Naive thymus-derived CD8-positive, alpha-beta T cell (primary cell): ENCODE data around the gene TMEM272. TPM values are rescaled to one million over a fixed set of nuclear protein-coding genes. Genes with fewer than 3 reads are reported as not detected.
A peak's percentile ranks its signal among the peaks of the same experiment; 100 is the strongest.

Experiments used
- ATAC-seq, 2 donors: fragments of 150-1000 bp; cut with Tn5 transposase in 1 of 2; sonication (Bioruptor Pico), chemical (Tn5 transposase) in 1 of 2; 1 replicate in 1 of 2; 2 replicates in 1 of 2; pipeline ENCODE4 v1.10.0; 2021; ENCODE audit warnings: mild to moderate bottlenecking in 2 of 2, moderate library complexity in 2 of 2
- POLR2A ChIA-PET: fragments of 350-600 bp; sonication (Branson Sonifier 250); formaldehyde crosslinking; loops from one replicate; lab custom pipeline; 2021; ENCODE audit warnings: antibody characterized with exemption; lab: Charles Lee
- DNase-seq, 10 donors: peaks; one replicate each; pipeline versions ENCODE4 v3.0.0 to v3.0.0-alpha.2; 2020 to 2022
- H3K27ac Mint-ChIP-seq, 10 donors: one replicate each; pipeline ENCODE4 v1.8.0; 2020 to 2022; ENCODE audit warnings: mild to moderate bottlenecking in 10 of 10, mixed read lengths in 10 of 10, moderate library complexity in 4 of 10, inconsistent platforms in 1 of 10
- H3K27me3 Mint-ChIP-seq, 5 donors: one replicate each; pipeline ENCODE4 v1.8.0; 2021 to 2022; ENCODE audit warnings: mixed read lengths in 5 of 5
- H3K36me3 Mint-ChIP-seq, 3 donors: one replicate each; pipeline ENCODE4 v1.8.0; 2020 to 2022; ENCODE audit warnings: mixed read lengths in 3 of 3, mild to moderate bottlenecking in 2 of 3, inconsistent platforms in 1 of 3
- H3K4me1 Mint-ChIP-seq, 4 donors: one replicate each; pipeline ENCODE4 v1.8.0; 2021 to 2022; ENCODE audit warnings: mixed read lengths in 4 of 4
- H3K4me3 Mint-ChIP-seq, 10 donors: one replicate each; pipeline ENCODE4 v1.8.0; 2020 to 2022; ENCODE audit warnings: mild to moderate bottlenecking in 10 of 10, mixed read lengths in 10 of 10, moderate library complexity in 6 of 10, inconsistent platforms in 1 of 10
- H3K9me3 Mint-ChIP-seq, 9 donors: one replicate each; pipeline ENCODE4 v1.8.0; 2020 to 2022; ENCODE audit warnings: mixed read lengths in 9 of 9, mild to moderate bottlenecking in 3 of 9, inconsistent platforms in 1 of 9, moderate library complexity in 1 of 9
- polyA plus RNA-seq, 3 donors: library from polyadenylated mRNA; unstranded; fragments of 300-500 nt; fragmentation: Illumina TruSeq; gene quantifications; one replicate each; pipeline ENCODE4 v1.2.3, GENCODE V29; 2021
- total RNA-seq, 8 experiments: library from RNA in 2 of 8; stranded (reverse) in 2 of 8; gene quantifications; one replicate each; pipeline ENCODE4 v1.2.3 and lab custom pipeline; 2021 to 2026

Gene TMEM272
- total and polyA plus RNA-seq, 5 experiments from 2014 or later = 0.29 to 15.4 (median 0.75) TPM

DNA sequence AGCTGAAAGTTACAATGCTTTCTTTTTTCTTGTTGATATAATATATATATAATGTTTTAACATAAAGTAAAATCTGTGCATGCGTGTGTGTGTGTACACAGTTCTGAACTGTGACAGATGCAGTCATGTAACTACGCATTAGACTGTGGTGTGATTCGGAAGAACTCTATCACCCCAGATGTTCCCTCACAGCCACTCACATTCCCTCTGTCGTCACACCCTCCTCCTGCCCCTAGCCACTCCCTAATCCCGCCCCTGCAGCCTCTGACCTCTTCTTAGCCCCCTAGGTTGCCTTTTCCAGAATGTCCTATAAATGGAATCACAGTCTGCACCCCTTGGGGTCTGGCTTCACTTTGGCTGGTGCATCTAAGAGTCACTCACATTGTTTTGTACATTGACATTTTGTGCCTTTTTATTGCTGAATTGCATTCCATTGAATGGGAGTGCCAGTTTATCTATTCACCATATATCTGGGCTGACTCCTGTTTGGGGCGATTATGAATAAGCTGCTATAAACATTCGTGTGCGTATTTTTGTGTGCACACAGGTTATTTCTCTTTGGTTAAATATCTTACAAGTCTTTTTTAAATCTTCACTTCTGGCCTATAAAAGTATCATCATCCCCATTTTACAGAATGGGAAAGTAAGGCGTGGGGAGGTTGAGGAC lies 61.4 kb downstream of the TMEM272 start:
- ATAC-seq (no peak), DNase-seq (no peak)
- Mint-ChIP-seq H3K27ac (peak overlapping the region in 1 of 10 donors; percentile 18), H3K27me3 (no peaks in the 10 kb centered on the region), H3K9me3 (no peaks in the 10 kb centered on the region), H3K4me3 (no peak overlapping the region), H3K36me3 (peaks cover 0 to 14% (median 10%) of the 10 kb centered on the region in 3 donors), H3K4me1 (peaks cover 2 to 12% (median 4%) of the 10 kb centered on the region in 4 donors)
- POLR2A ChIA-PET = no interaction called here

DNA sequence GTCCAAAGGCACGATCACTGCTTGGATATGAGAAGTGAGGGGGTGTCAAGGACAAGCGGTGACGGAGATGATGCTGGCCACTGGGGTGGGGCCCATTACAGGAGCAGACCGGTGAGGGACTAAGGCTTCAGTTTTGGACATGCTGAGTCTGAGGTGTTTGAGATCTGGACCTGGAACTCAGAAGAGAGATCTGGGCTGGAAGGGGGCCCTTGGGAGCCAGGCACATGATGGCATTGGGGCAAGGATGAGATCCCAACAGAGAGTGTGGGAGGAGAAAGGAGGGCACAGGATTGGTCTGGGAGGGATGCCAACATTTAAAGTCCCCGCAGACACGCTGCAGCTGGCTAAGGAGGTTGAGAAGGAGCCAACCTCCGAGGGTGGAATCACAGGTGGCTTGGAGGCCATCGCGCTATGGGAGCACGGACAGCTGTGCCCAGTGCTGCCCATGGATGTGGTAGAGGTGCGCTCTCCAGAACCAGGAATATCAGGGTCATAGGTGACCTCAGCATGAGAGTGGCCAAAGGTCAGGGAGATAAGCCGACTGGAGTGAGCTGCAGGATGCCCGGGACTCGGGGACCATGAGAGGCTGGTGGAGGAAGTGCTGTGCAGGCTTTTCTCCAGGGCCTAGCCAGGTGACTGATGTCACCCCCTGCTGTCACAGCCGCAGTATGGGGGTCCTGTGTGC lies 62.8 kb downstream of the TMEM272 start:
- no peak for ATAC-seq
- peaks cover 2 to 11% (median 4%) of the 10 kb centered on the region in 4 donors for H3K4me1 Mint-ChIP-seq
- no peaks in the 10 kb centered on the region for H3K9me3 Mint-ChIP-seq
- no peak overlapping the region for H3K4me3 Mint-ChIP-seq
- no peaks in the 10 kb centered on the region for H3K27me3 Mint-ChIP-seq
- H3K36me3 Mint-ChIP-seq = peaks cover 0 to 12% (median 9%) of the 10 kb centered on the region in 3 donors
- POLR2A ChIA-PET = interaction anchor here (1.3 kb wide), 1 partner anchor 17 kb away, joined by 3 read pairs; no protein-coding TSS in a partner anchor
- DNase-seq = no peak
- H3K27ac Mint-ChIP-seq = peak overlapping the region in 1 of 10 donors; percentile 77

DNA sequence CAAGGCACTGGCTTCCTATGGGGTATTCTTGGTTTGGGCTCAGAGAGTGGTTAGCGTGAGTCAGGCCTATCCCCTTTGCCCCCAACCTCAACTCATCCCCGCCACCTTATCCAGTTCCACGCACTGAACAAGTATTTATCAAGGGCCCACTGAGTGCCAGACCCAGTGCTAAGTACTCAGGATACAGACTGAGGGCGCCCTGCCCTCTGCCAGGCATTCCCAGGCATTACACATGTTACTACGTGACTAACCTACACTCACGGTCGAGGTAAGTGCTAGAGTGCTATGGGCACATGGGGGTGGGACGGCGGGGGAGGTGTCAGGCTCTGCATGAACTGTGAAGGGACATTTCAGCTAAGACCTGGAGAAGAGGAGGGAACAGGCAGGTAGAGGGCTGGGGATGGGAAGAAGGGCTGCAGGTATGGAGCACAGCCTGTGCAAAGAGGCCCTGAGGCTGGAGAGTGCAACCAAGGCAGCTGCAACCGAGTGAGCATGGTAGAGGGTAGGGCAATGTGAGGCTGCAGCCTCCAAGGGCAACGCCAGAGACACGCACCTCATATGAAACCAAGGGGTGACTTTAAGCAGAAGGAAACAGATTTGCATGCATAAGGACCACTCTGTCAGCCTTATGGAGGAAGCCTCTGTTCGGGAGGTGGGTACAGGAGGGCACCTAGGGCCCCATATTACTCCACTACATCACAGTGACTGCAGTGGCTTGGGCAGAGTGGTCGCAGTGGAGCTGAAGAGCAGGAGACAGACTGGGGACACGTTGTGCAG lies 63.5 kb downstream of the TMEM272 start:
- peaks cover 0 to 5% (median 3%) of the 10 kb centered on the region in 4 donors for H3K4me1 Mint-ChIP-seq
- POLR2A ChIA-PET = interaction anchor here (1.3 kb wide), 1 partner anchor 16 kb away, joined by 3 read pairs; no protein-coding TSS in a partner anchor

DNA sequence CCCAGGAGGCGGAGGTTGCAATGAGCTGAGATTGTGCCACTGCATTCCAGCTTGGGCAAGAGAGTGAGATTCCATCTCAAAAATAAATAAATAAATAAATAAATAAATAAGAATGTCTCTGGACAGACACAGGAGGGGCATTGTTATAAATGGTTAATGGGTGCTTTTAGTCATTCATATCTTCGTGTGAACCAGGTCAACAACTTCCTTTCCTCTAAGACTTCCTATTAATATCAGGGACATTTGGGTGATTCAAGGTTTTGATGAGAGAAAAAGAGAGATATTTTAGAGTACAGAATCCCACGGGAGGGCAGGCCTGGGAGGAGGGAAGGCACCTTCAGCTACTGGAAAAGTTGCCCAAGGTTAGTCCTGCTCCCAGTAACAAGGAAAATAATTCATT lies 64.9 kb downstream of the TMEM272 start:
- Mint-ChIP-seq H3K27ac (no peak overlapping the region), H3K4me1 (peaks cover 0 to 5% (median 3%) of the 10 kb centered on the region in 4 donors), H3K4me3 (no peak overlapping the region), H3K27me3 (no peaks in the 10 kb centered on the region), H3K36me3 (peaks cover 0 to 8% (median 2%) of the 10 kb centered on the region in 3 donors), H3K9me3 (no peaks in the 10 kb centered on the region)
- POLR2A ChIA-PET = interaction anchor here (0.6 kb wide), 1 partner anchor 40 kb away, joined by 3 read pairs; no protein-coding TSS in a partner anchor
- ATAC-seq (no peak), DNase-seq (no peak)

More for the DNA sequence above, 63.5 kb downstream of the TMEM272 start:
- Mint-ChIP-seq H3K9me3 (no peaks in the 10 kb centered on the region), H3K27me3 (no peaks in the 10 kb centered on the region), H3K4me3 (peak overlapping the region in 1 of 10 donors; percentile 41), H3K36me3 (peaks cover 0 to 8% (median 7%) of the 10 kb centered on the region in 3 donors), H3K27ac (peak overlapping the region in 4 of 10 donors; percentile 2 to 80 (median 47))
- DNase-seq (no peak), ATAC-seq (peak in 1 of 2 donors; percentile 53)

DNA sequence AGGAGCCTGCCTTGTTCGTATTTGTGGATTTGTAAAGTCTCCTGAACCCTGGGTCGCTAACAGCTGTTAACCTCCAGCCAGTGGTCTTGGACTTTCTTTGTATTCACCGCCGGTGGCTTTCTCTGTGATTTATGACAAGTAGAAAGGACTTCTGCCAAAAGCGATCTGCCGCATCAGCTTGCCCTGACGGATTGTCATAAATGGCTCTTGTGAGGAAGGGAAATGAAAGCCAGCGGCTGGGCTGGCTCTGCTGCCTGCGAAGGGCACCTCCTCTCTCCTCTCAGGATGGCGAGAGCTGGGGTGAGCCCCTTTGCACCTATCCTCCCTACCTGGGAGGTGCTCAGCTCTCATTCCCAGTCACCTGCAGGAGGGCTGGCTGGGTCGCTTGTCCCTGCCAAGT lies 66.6 kb downstream of the TMEM272 start:
- Mint-ChIP-seq H3K27me3 (no peaks in the 10 kb centered on the region), H3K4me1 (peaks cover 0 to 2% (median under 1%) of the 10 kb centered on the region in 4 donors), H3K27ac (peak overlapping the region in 1 of 10 donors; percentile 61), H3K4me3 (no peak overlapping the region), H3K9me3 (no peaks in the 10 kb centered on the region), H3K36me3 (peaks cover 0 to 4% (median 3%) of the 10 kb centered on the region in 3 donors)
- ATAC-seq = no peak
- POLR2A ChIA-PET = no interaction called here
- DNase-seq = no peak

DNA sequence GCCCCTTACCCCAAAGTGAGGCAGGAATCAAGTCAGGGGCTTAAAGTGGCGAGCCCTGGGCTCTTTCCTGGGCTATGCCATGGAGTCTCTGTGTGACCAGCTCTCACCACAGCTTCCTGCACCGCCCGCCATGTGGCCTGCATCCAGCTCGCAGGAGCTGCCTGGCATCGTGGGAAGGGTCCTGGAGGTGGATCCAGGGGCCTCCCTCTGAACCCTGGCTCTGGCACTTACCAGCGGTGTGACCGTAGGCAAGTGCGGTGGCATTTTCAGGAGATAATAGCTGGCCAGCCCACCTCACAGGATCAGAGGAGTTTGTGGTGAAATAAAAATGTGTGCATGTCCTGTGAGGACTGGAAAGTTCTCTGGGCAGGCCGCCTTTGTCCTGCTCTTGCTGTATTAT lies 67.1 kb downstream of the TMEM272 start:
- ATAC-seq (no peak), DNase-seq (no peak)
- no peaks in the 10 kb centered on the region for H3K27me3 Mint-ChIP-seq
- peak overlapping the region in 2 of 10 donors; percentile 41 to 61 for H3K27ac Mint-ChIP-seq
- peaks cover 0 to 2% (median under 1%) of the 10 kb centered on the region in 4 donors for H3K4me1 Mint-ChIP-seq
- H3K4me3 Mint-ChIP-seq = no peak overlapping the region
- POLR2A ChIA-PET = no interaction called here
- peaks cover 0 to 6% (median 3%) of the 10 kb centered on the region in 3 donors for H3K36me3 Mint-ChIP-seq
- H3K9me3 Mint-ChIP-seq = no peaks in the 10 kb centered on the region

DNA sequence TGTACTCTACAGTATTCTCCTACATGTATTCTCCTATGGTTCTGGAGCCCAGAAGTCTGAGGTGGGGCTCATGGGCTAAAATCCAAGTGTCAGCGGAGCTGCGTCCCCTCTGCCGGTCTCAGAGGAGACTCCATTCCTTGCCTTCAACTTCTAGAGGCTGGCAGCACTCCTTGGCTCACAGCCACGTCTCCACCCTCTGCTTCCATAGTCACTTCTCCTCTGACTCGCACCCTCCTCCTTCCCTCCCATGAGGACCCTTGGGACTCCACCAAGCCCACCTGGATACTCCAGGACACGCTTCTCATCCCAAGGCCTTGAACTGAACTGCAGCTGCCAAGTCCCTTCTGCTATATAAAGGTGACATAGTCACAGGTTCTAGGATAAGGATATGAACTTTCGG lies 68.8 kb downstream of the TMEM272 start:
- H3K36me3 Mint-ChIP-seq = peaks cover 0 to 21% (median 3%) of the 10 kb centered on the region in 3 donors
- POLR2A ChIA-PET = no interaction called here
- no peak overlapping the region for H3K27ac Mint-ChIP-seq
- H3K9me3 Mint-ChIP-seq = no peaks in the 10 kb centered on the region
- ATAC-seq = no peak
- peaks cover 0 to 1% (median 0%) of the 10 kb centered on the region in 4 donors for H3K4me1 Mint-ChIP-seq
- DNase-seq = no peak
- H3K4me3 Mint-ChIP-seq = no peak overlapping the region
- no peaks in the 10 kb centered on the region for H3K27me3 Mint-ChIP-seq

DNA sequence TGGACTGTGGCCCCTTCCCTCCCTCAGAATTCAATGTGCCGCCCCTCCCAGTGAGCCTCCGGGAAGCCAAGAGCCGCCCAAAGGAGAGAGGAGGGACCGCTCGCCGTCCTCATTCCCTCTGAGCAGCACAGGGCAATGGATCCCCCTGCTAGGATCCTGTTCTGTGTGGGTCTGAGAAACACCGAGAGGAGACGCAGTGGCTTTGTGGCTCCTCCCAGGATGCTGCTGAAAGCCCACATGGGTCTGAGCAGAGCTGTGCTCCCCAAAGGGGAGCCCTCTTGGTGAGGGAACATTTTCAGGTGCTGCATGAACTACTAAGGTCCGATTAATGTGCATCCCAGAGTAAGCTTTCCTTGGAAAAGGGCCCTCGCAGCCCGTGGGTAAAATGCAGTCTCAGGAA lies 71.5 kb downstream of the TMEM272 start:
- Mint-ChIP-seq H3K36me3 (peaks cover 0 to 22% (median 2%) of the 10 kb centered on the region in 3 donors), H3K4me1 (peaks cover 0 to 1% (median 0%) of the 10 kb centered on the region in 4 donors), H3K9me3 (no peaks in the 10 kb centered on the region), H3K4me3 (no peak overlapping the region), H3K27me3 (no peaks in the 10 kb centered on the region), H3K27ac (no peak overlapping the region)
- POLR2A ChIA-PET = no interaction called here
- ATAC-seq (no peak), DNase-seq (no peak)

DNA sequence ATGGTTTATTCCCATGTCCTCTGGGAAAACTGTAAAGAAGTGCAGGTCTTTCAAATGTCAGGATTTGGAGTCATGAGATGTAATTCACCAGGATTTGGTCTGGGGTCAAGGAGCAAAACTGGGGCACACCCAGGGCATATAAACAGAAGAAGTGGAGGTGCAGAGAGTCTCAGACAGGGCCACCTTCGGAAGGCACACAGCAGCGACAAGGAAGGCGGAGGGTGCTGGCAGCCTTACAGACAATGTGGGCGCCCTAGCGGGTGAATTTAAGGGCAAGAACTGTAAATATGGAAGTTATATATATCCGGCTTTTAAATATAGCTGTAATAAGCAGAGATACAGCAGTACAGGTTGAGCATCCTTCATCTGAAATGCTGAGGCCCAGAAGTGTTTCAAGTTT lies 72.2 kb downstream of the TMEM272 start:
- H3K9me3 Mint-ChIP-seq = no peaks in the 10 kb centered on the region
- DNase-seq (no peak), ATAC-seq (no peak)
- H3K4me3 Mint-ChIP-seq = peak overlapping the region in 1 of 10 donors; percentile 10
- H3K36me3 Mint-ChIP-seq = peaks cover 0 to 27% (median 2%) of the 10 kb centered on the region in 3 donors
- H3K27ac Mint-ChIP-seq = peak overlapping the region in 1 of 10 donors; percentile 76
- POLR2A ChIA-PET = no interaction called here
- H3K27me3 Mint-ChIP-seq = no peaks in the 10 kb centered on the region
- peaks cover 0 to 1% (median 0%) of the 10 kb centered on the region in 4 donors for H3K4me1 Mint-ChIP-seq

DNA sequence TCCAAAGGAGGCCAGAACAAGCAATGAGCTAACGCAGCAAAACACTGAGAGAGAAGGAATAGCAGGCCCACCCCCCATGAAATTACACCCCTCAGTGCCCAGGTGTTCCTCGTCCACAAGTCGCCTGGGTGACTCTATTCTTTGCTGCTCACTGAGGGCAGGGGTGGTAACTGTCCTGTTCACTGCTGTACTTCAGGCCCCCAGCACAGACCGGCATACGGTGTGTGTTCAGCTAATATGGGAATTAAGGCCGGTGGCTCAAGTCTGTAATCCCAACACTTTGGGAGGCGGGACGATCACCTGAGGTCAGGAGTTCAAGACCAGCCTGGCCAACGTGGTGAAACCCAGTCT lies 72.9 kb downstream of the TMEM272 start:
- peaks cover 0 to 3% (median 0%) of the 10 kb centered on the region in 4 donors for H3K4me1 Mint-ChIP-seq
- no peaks in the 10 kb centered on the region for H3K9me3 Mint-ChIP-seq
- no peak for ATAC-seq
- H3K27me3 Mint-ChIP-seq = no peaks in the 10 kb centered on the region
- H3K4me3 Mint-ChIP-seq = peak overlapping the region in 1 of 10 donors; percentile 41
- no peak for DNase-seq
- H3K36me3 Mint-ChIP-seq = peaks cover 0 to 29% (median 2%) of the 10 kb centered on the region in 3 donors
- POLR2A ChIA-PET = interaction anchor here (0.6 kb wide), 1 partner anchor 14 kb away, joined by 4 read pairs; no protein-coding TSS in a partner anchor
- peak overlapping the region in 3 of 10 donors; percentile 51 to 78 (median 59) for H3K27ac Mint-ChIP-seq

DNA sequence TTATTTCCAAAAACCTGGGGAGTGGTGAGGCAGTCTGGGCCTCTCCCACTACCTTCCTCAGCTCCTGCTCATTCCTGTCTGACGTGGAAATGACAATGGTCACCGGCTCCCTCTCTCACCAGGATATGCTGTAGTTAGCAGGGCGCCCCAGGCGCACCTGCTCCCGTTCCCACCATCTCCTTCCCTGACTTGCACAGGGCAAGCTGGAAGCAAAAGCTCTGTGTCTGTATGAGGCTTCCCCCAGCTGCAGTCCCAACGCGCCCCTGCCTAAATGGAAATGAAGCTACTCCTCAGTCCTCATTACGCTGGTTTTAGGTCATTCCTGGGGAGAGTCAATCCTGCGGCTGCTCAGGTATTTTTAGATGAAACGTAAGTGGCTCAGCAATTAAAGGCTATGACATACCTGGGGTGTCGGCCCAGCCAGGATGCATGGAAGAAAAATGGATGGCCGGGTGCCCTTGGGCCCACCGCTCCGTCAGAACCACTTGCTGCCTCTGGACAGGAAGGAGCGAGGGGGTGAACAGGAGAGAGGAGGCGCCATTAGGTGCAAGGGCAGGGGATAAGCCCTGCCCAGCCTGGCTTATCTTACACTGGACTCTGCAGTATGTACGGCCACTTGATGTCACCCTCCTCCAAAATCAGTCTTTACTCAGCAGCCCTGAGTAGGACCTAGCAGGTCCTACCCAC lies 73.4 kb downstream of the TMEM272 start:
- no peak for ATAC-seq

More for the DNA sequence above, 73.4 kb downstream of the TMEM272 start:
- Mint-ChIP-seq H3K27ac (peak overlapping the region in 4 of 10 donors; percentile 31 to 71 (median 58)), H3K9me3 (no peaks in the 10 kb centered on the region), H3K4me3 (no peak overlapping the region), H3K4me1 (peaks cover 0 to 3% (median 0%) of the 10 kb centered on the region in 4 donors), H3K27me3 (no peaks in the 10 kb centered on the region), H3K36me3 (peaks cover 0 to 29% (median 2%) of the 10 kb centered on the region in 3 donors)
- no peak for DNase-seq
- POLR2A ChIA-PET = interaction anchor here (0.6 kb wide), 1 partner anchor 13 kb away, joined by 4 read pairs; no protein-coding TSS in a partner anchor
